Loucy (cell line): ENCODE measurements around the gene TUT4.

ENCODE experiments used
- H2AFZ ChIP-seq: fragments of 200-600 bp; sonication (generic); 2 replicates; pipeline ENCODE4 v1.6.0; 2016; ENCODE audit warnings: antibody characterized with exemption, mild to moderate bottlenecking, low read length, moderate library complexity
- H3F3A ChIP-seq: fragments of 200-600 bp; 2 replicates; pipeline ENCODE4 v1.6.0; 2016; ENCODE audit warnings: antibody characterized with exemption, low read depth, mild to moderate bottlenecking
- H3K27me3 ChIP-seq: fragments of 200-600 bp; sonication (generic); 2 replicates; pipeline ENCODE4 v1.6.1; 2014; ENCODE audit warnings: low read length, mild to moderate bottlenecking; ENCODE audit not compliant: insufficient read depth, poor library complexity, severe bottlenecking
- H3K36me3 ChIP-seq: fragments of 200-600 bp; sonication (generic); 2 replicates; pipeline ENCODE4 v1.6.1; 2016; ENCODE audit warnings: low read length; ENCODE audit not compliant: insufficient read depth
- H3K4me1 ChIP-seq: fragments of 200-600 bp; sonication (generic); 2 replicates; pipeline ENCODE4 v1.5.1; 2014; ENCODE audit warnings: low read length, mild to moderate bottlenecking; ENCODE audit not compliant: insufficient read depth, poor library complexity, severe bottlenecking
- H3K4me2 ChIP-seq: fragments of 200-600 bp; sonication (generic); 2 replicates; pipeline ENCODE4 v1.6.0; 2014; ENCODE audit warnings: antibody characterized with exemption, low read length, low read depth, mild to moderate bottlenecking; ENCODE audit not compliant: poor library complexity, severe bottlenecking
- H3K4me3 ChIP-seq: fragments of 200-600 bp; sonication (generic); 2 replicates; pipeline ENCODE4 v1.5.1; 2014; ENCODE audit warnings: low read length, mild to moderate bottlenecking, mixed read lengths; ENCODE audit not compliant: poor library complexity, severe bottlenecking
- H3K79me2 ChIP-seq: fragments of 200-600 bp; sonication (generic); 2 replicates; pipeline ENCODE4 v1.6.1; 2014; ENCODE audit warnings: low read length; ENCODE audit not compliant: insufficient read depth
- H3K9ac ChIP-seq: fragments of 200-600 bp; sonication (generic); 2 replicates; pipeline ENCODE4 v1.6.0; 2014; ENCODE audit warnings: mild to moderate bottlenecking, low read depth, low read length, moderate library complexity; ENCODE audit not compliant: poor library complexity, severe bottlenecking
- H3K9me2 ChIP-seq: fragments of 200-600 bp; sonication (generic); replicated peaks from 2 replicates; pipeline ENCODE4 v1.6.1; 2016; ENCODE audit warnings: low read depth, low read length, mixed read lengths
- H3K9me3 ChIP-seq: fragments of 200-600 bp; sonication (generic); 2 replicates; pipeline ENCODE4 v1.6.1; 2014; ENCODE audit warnings: mild to moderate bottlenecking, antibody characterized with exemption, low read length, low read depth; ENCODE audit not compliant: insufficient read depth
- H4K20me1 ChIP-seq: fragments of 200-600 bp; sonication (generic); 2 replicates; pipeline ENCODE4 v1.6.0; 2014; ENCODE audit warnings: antibody characterized with exemption, low read length, mild to moderate bottlenecking; ENCODE audit not compliant: insufficient read depth, poor library complexity, severe bottlenecking
- EZH2phosphoT487 ChIP-seq: fragments of 200-600 bp; IDR thresholded peaks from 2 replicates; pipeline ENCODE4 v1.6.1; 2018; ENCODE audit warnings: antibody characterized with exemption, mild to moderate bottlenecking, moderate library complexity, borderline replicate concordance
- TF ChIP-seq, protein P1 (sequence below): fragments of 200-600 bp; sonication (generic); conservative IDR thresholded peaks from 2 replicates; pipeline ENCODE4 v1.5.1; 2014; ENCODE audit warnings: mild to moderate bottlenecking, antibody characterized with exemption, low read length

Gene TUT4

DNA sequence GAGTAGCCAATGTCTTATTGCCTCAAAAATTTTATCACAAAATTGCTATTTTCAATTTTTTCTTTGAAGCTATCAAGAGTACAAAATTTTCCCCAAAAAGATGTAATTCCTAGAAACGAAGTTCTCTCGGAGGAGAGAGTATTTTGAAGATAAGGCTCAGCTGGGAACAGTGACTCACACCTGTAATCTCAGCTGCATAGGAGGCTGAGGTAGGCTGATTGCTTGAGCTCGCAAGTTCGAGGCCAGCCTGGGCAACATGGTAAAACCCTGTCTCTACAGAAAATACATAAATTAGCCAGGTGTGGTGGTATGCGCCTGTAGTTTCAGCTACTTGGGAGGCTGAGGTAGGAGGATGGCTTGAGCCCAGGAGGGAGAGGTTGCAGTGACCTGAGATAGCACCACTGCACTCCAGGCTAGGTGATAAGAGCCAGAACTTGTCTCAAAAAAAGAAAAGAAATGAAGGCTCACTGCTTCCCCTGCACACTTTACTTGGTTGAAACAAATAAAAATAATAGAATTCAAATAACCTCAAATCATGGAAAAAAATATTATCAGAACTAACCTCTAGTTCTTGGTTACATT, 22.2 kb downstream of the TUT4 start:
- no peaks in the 10 kb centered on the region for H3K9me2 ChIP-seq
- H3K4me2 ChIP-seq, result no peak overlapping the region
- H3K36me3 ChIP-seq, result peaks cover 22% of the 10 kb centered on the region
- H3K79me2 ChIP-seq, result peaks cover 84% of the 10 kb centered on the region
- no peak overlapping the region for H3K4me3 ChIP-seq
- peaks cover 11% of the 10 kb centered on the region for H3K4me1 ChIP-seq
- no peak overlapping the region for H3K9ac ChIP-seq
- no peaks in the 10 kb centered on the region for H3K27me3 ChIP-seq
- TF ChIP-seq, protein P1, sequence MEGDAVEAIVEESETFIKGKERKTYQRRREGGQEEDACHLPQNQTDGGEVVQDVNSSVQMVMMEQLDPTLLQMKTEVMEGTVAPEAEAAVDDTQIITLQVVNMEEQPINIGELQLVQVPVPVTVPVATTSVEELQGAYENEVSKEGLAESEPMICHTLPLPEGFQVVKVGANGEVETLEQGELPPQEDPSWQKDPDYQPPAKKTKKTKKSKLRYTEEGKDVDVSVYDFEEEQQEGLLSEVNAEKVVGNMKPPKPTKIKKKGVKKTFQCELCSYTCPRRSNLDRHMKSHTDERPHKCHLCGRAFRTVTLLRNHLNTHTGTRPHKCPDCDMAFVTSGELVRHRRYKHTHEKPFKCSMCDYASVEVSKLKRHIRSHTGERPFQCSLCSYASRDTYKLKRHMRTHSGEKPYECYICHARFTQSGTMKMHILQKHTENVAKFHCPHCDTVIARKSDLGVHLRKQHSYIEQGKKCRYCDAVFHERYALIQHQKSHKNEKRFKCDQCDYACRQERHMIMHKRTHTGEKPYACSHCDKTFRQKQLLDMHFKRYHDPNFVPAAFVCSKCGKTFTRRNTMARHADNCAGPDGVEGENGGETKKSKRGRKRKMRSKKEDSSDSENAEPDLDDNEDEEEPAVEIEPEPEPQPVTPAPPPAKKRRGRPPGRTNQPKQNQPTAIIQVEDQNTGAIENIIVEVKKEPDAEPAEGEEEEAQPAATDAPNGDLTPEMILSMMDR, result no peak
- TF ChIP-seq EZH2phosphoT487, result no peak
- peaks cover 57% of the 10 kb centered on the region for H4K20me1 ChIP-seq
- H3F3A ChIP-seq, result no peaks in the 10 kb centered on the region
- peaks cover 8% of the 10 kb centered on the region; the same call in 1 of the 2 replicates for H3K9me3 ChIP-seq
- no peak overlapping the region for H2AFZ ChIP-seq

DNA sequence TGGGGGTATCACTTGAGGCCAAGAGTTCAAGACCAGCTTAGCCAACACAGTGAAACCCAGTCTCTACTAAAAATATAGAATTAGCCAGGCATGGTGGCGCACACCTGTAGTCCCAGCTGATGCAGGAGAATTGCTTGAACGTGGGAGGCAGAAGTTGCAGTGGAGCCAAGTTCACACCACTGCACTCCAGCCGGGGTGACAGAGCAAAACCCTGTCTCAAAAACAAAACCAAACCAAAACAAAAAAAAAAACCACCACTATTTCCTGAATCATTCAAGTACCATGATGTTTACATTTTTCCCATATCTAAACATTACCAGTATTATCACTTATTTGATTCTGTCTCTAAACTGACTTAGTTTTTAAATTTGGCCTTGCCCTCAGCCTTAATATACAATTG, 29.5 kb downstream of the TUT4 start:
- Histone ChIP-seq H3F3A (no peaks in the 10 kb centered on the region), H3K36me3 (peaks cover 56% of the 10 kb centered on the region), H3K27me3 (no peaks in the 10 kb centered on the region), H3K4me2 (no peak overlapping the region), H4K20me1 (peaks cover 7% of the 10 kb centered on the region), H2AFZ (no peak overlapping the region), H3K9me2 (no peaks in the 10 kb centered on the region), H3K9me3 (no peaks in the 10 kb centered on the region), H3K9ac (no peak overlapping the region), H3K79me2 (peaks cover 48% of the 10 kb centered on the region; the same call in 1 of the 2 replicates), H3K4me1 (peaks cover 2% of the 10 kb centered on the region), H3K4me3 (no peak overlapping the region)
- no peak for TF ChIP-seq EZH2phosphoT487
- TF ChIP-seq, protein P1, result no peak

DNA sequence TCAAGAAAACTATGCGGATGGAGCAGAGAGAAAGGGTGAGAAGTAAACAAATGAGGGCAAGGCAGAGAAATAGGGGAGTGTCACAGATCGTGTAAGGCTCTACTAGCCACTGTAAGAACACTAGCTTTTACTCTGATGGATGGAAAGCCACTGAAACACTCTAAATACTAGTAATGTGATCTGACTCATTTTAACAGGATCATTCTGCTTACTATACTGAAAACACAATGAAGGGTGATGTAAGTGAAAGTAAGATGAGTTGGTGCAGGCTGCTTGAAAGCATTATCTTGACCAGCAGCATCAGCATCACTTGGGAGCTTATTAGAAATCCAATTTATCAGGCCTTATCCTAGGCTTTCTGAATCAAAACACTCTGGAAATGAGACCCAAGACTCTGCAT, 32.7 kb downstream of the TUT4 start:
- TF ChIP-seq EZH2phosphoT487, result no peak
- TF ChIP-seq, protein P1, result no peak
- no peaks in the 10 kb centered on the region for H3K27me3 ChIP-seq
- no peaks in the 10 kb centered on the region for H3F3A ChIP-seq
- no peak overlapping the region for H2AFZ ChIP-seq
- peaks cover 37% of the 10 kb centered on the region for H3K36me3 ChIP-seq
- H3K4me3 ChIP-seq, result no peak overlapping the region
- H3K4me2 ChIP-seq, result no peak overlapping the region
- H3K79me2 ChIP-seq, result peaks cover 46% of the 10 kb centered on the region; the same call in 1 of the 2 replicates
- no peak overlapping the region for H3K9ac ChIP-seq
- H3K9me3 ChIP-seq, result no peaks in the 10 kb centered on the region
- H3K9me2 ChIP-seq, result no peaks in the 10 kb centered on the region
- peaks cover 10% of the 10 kb centered on the region for H4K20me1 ChIP-seq
- peaks cover 18% of the 10 kb centered on the region for H3K4me1 ChIP-seq
